Type B pancreatic cell (in vitro differentiated cells): Measurements from ENCODE around the gene MLIP. TPM values are rescaled to one million over a fixed set of nuclear protein-coding genes. Genes with fewer than 3 reads are reported as not detected.
A peak's percentile ranks its signal among the peaks of the same experiment; 100 is the strongest.
"Not testable (repeated sequence)": the region's sequence is repeated elsewhere in the genome, so short reads cannot be mapped to it uniquely, and the experiment has no call there.

Experiments
- DNase-seq: peaks from one replicate; pipeline ENCODE4 v3.0.0; 2021; ENCODE audit warnings: mixed read lengths; ENCODE audit not compliant: unreplicated experiment; ENCODE audit errors: extremely low spot score
- H3K27ac Mint-ChIP-seq: 2 replicates; pipeline ENCODE4 v1.8.0; 2021; ENCODE audit warnings: mild to moderate bottlenecking, mixed read lengths
- H3K27me3 Mint-ChIP-seq: 2 replicates; pipeline ENCODE4 v1.8.0; 2021; ENCODE audit warnings: mixed read lengths
- H3K36me3 Mint-ChIP-seq: 2 replicates; pipeline ENCODE4 v1.8.0; 2021; ENCODE audit warnings: mixed read lengths
- H3K4me1 Mint-ChIP-seq: one replicate; pipeline ENCODE4 v1.8.0; 2021; ENCODE audit warnings: mixed read lengths; ENCODE audit not compliant: unreplicated experiment
- H3K4me3 Mint-ChIP-seq: 2 replicates; pipeline ENCODE4 v1.8.0; 2021; ENCODE audit warnings: mild to moderate bottlenecking, mixed read lengths
- H3K9me3 Mint-ChIP-seq: 2 replicates; pipeline ENCODE4 v1.8.0; 2021; ENCODE audit warnings: mixed read lengths
- total RNA-seq: library from RNA; stranded (reverse); gene quantifications from 2 replicates; pipeline ENCODE4 v1.2.1, GENCODE V29; 2021; ENCODE audit warnings: low replicate concordance
- TF ChIP-seq, protein P1 (sequence below): fragments of 200-600 bp; sonication (generic); conservative IDR thresholded peaks from 2 replicates; pipeline ENCODE4 v1.5.0; 2021; ENCODE audit warnings: antibody characterized with exemption, mild to moderate bottlenecking

MLIP gene
- total RNA-seq, 1 donor from 2014 or later = 0.43 TPM

DNA sequence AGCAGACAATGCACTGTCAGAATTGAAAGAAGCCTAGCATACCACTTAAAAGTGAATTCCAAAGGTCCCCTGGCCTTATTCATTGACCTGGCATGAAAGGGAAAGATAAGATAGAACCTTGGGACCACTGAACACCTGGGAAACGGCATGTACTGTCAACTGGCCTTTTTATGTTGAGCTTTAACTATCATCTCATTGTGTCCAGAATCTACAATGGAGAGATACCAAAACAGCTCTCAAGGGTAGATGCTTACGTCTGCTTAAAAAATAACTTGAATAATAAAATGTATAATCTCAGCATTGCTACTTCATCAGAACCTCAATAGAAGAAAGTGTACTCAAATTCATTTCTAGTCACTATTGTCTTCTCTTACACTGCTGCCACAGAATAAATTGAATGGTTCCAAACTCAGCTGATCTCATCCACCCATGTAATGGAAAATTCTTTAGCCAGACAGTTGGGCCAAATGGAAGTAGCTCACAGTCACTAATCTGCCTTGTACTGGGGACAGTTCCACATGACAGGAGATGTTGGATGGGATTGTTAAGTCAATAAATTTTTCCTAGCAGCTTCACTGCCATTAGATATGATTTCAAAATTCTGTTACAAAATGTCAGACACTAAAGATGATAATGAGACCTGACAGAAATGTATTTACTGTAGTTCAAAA, 93.8 kb downstream of the MLIP start:
- no peak for DNase-seq
- Mint-ChIP-seq H3K4me1 (peaks cover 2% of the 10 kb centered on the region), H3K27ac (no peak overlapping the region), H3K36me3 (no peaks in the 10 kb centered on the region), H3K9me3 (no peaks in the 10 kb centered on the region), H3K27me3 (no peaks in the 10 kb centered on the region), H3K4me3 (no peak overlapping the region)
- TF ChIP-seq, protein P1, sequence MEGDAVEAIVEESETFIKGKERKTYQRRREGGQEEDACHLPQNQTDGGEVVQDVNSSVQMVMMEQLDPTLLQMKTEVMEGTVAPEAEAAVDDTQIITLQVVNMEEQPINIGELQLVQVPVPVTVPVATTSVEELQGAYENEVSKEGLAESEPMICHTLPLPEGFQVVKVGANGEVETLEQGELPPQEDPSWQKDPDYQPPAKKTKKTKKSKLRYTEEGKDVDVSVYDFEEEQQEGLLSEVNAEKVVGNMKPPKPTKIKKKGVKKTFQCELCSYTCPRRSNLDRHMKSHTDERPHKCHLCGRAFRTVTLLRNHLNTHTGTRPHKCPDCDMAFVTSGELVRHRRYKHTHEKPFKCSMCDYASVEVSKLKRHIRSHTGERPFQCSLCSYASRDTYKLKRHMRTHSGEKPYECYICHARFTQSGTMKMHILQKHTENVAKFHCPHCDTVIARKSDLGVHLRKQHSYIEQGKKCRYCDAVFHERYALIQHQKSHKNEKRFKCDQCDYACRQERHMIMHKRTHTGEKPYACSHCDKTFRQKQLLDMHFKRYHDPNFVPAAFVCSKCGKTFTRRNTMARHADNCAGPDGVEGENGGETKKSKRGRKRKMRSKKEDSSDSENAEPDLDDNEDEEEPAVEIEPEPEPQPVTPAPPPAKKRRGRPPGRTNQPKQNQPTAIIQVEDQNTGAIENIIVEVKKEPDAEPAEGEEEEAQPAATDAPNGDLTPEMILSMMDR = no peak

DNA sequence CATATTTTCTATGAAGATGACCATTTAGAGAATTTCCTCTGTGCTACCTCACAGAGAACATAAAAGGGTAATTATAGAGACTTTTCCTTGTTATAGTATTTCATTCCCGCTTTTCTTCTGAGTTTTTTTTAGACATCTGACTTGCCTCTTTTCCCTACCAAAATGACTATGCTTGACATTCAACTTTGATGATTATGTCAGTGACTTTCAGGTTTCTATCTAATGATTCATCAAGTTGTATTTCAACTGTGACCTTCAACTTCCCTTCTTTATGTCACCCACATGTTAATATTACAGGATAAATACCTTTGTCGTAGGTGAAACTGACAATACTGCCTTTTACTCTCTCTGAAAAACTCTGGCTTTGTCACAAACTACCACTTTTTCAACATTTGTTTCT, 95.3 kb downstream of the MLIP start:
- no peak for DNase-seq
- Mint-ChIP-seq H3K9me3 (no peaks in the 10 kb centered on the region), H3K27ac (no peak overlapping the region), H3K4me1 (peaks cover 3% of the 10 kb centered on the region), H3K36me3 (no peaks in the 10 kb centered on the region), H3K27me3 (no peaks in the 10 kb centered on the region), H3K4me3 (no peak overlapping the region)
- TF ChIP-seq, protein P1 = no peak

DNA sequence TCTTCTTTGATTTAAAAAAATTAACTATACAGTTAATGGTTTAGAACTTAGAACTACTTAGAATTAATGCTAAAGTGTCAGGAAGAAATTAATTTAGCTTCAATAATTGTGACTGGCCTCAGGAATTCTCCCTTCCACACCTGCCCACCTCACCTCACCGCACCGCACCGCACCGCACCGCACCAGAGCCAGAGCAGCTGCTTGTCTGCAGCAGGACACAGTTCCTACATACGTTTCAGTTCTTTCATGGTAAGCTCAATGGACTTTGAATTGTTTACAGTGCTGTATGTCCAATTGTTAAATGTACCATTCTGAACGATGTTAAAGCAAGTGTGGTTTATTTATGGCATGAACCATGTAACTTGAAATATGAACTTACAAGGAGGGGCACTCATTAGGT, 98.7 kb downstream of the MLIP start:
- peak overlapping the region; percentile 7 for H3K4me3 Mint-ChIP-seq
- H3K36me3 Mint-ChIP-seq, H3K4me1 Mint-ChIP-seq, H3K27ac Mint-ChIP-seq, H3K9me3 Mint-ChIP-seq, H3K27me3 Mint-ChIP-seq, DNase-seq: not testable (repeated sequence)

DNA sequence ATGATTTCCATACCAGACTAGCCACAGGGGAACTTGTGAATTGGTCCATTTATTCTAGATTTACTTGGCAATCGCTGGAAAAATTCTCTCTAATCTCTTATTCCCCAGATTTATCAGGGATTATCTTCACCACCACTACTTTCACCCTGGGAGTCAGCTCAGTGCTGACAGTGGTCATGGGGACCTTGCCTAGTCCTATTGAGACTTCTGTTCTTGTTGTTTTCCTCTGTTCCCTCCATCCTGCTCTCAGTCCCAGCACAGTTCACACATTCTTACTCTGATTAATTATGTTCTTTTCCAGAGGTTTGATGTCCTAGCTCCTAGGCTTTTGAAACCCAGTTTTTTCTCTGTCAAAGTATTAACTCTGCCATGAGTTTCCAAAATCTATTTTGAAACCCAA, 103.0 kb downstream of the MLIP start:
- no peaks in the 10 kb centered on the region for H3K9me3 Mint-ChIP-seq
- H3K4me3 Mint-ChIP-seq = no peak overlapping the region
- H3K4me1 Mint-ChIP-seq = peaks cover 3% of the 10 kb centered on the region
- no peak for DNase-seq
- no peaks in the 10 kb centered on the region for H3K27me3 Mint-ChIP-seq
- H3K36me3 Mint-ChIP-seq = no peaks in the 10 kb centered on the region
- H3K27ac Mint-ChIP-seq = no peak overlapping the region
- TF ChIP-seq, protein P1 = no peak

GRCh38 chr6:54216336-54216735, 105.1 kb downstream of the MLIP start:
- Mint-ChIP-seq H3K4me1 (no peaks in the 10 kb centered on the region), H3K4me3 (no peak overlapping the region), H3K27ac (no peak overlapping the region), H3K27me3 (no peaks in the 10 kb centered on the region), H3K36me3 (no peaks in the 10 kb centered on the region), H3K9me3 (no peaks in the 10 kb centered on the region)
- no peak for DNase-seq
- TF ChIP-seq, protein P1 = no peak

DNA sequence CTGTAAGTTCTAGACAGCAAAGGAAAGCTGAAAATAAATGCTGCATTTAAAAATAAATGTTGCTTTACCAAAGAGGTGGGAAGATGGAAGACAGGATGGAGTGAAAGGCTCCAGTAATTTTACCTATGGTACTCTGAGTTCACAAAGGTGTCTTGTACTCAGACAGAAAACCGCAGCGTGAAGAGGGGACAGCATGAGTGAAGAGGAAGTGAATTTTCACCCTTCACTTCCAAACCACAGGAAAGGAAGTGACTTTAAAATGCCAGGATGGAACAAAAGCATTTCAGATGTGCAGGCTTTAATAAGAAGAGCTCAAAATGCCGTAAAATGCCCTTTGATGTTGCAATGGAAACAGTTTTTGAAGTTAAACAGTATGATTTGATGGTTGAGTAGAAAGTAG, 105.8 kb downstream of the MLIP start:
- H3K9me3 Mint-ChIP-seq = no peaks in the 10 kb centered on the region
- TF ChIP-seq, protein P1 = no peak
- DNase-seq = no peak
- H3K27me3 Mint-ChIP-seq = no peaks in the 10 kb centered on the region
- H3K4me3 Mint-ChIP-seq = no peak overlapping the region
- no peaks in the 10 kb centered on the region for H3K4me1 Mint-ChIP-seq
- no peaks in the 10 kb centered on the region for H3K36me3 Mint-ChIP-seq
- H3K27ac Mint-ChIP-seq = no peak overlapping the region
